OCI-LY3 (cell line): ENCODE data around the gene HOXC6.

Source experiments
- CTCF ChIP-seq: fragments of 200-600, 300-600 bp; sonication (generic); IDR thresholded peaks from 2 replicates; pipeline ENCODE4 v1.5.1; 2014; ENCODE audit warnings: antibody characterized with exemption, low read length, low read depth
- EZH2phosphoT487 ChIP-seq: fragments of 200-600 bp; shearing (Covaris generic); IDR thresholded peaks from 2 replicates; pipeline ENCODE4 v1.6.1; 2018; ENCODE audit warnings: antibody characterized with exemption, mixed run types, low read depth

GRCh38 chr12:54035568-54036264 is 7.5 kb downstream of the HOXC6 start:
- TF ChIP-seq CTCF (no peak), EZH2phosphoT487 (no peak)
